T-helper 1 cell treated with Interleukin-12 subunit alpha and Interleukin-12 subunit beta and Interleukin-4 antibody, amounts not matched to agents 30 ng/mL and 1 ng/mL, for 36 hours (primary cell): Measurements from ENCODE around the gene CD96. TPM values are rescaled to one million over a fixed set of nuclear protein-coding genes. Genes with fewer than 3 reads are reported as not detected.

Experiments used
- intact Hi-C: fragments of 100-400 bp; cut with micrococcal nuclease; formaldehyde crosslinking; loops from one replicate; pipeline ENCODE4 v1.15.1; 2024
- total RNA-seq: library from RNA; stranded (reverse); gene quantifications from 2 replicates; pipeline ENCODE4 v1.2.3, GENCODE V29; 2022

The CD96 gene
- total RNA-seq, 1 donor from 2014 or later: 287 TPM

DNA sequence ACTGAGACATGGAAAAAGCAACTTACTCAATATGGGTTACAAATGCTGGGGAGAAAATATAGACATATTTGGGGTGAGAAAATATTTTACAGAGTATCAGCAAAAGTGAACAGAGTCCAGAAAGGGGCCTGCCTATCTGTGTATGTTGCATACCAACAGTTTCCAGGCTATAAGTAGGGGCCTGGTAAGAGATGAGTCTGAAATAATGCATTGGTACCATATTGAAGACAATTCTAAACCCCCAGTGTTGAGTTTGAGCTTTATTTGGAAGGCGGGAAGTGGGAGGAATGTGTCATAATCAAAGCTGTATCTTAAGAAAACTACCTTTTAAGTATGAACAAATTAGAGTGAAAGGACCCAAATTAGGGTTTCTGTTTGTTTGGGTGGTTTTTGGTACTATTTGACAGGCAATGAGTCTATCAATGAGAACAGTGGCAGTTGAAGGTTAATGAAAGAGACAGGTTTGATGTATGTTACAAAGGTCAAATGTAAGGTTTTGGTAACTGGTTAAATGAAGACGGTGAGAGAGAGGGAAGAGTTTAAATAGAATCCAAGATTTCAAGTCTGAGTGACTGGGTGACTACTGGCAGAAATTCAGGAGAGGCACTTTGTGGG is 159.4 kb downstream of the CD96 start:
- intact Hi-C loops: no loop called here

Other genes starting within 250 kb of the CD96 start
- gene ZBED2, start 53.1 kb downstream of the CD96 start, total RNA-seq: 95.1 and 96.0 TPM in 2 replicates
- gene PLCXD2, start 132.5 kb downstream of the CD96 start, total RNA-seq: 14.0 and 14.8 TPM in 2 replicates